ENCODE results near the gene PCSK9.

- no peak for TF ChIP-seq CTCF (IDR thresholded peaks at IDR 0.05)
- no peak for TF ChIP-seq POLR2A (IDR thresholded peaks at IDR 0.05)
Measured at GRCh38 chr1:55048453-55049270, 9.3 kb downstream of the PCSK9 start.

Data from thyroid gland (tissue), 4 donors.